ENCODE data around the gene WDFY4.

DNA sequence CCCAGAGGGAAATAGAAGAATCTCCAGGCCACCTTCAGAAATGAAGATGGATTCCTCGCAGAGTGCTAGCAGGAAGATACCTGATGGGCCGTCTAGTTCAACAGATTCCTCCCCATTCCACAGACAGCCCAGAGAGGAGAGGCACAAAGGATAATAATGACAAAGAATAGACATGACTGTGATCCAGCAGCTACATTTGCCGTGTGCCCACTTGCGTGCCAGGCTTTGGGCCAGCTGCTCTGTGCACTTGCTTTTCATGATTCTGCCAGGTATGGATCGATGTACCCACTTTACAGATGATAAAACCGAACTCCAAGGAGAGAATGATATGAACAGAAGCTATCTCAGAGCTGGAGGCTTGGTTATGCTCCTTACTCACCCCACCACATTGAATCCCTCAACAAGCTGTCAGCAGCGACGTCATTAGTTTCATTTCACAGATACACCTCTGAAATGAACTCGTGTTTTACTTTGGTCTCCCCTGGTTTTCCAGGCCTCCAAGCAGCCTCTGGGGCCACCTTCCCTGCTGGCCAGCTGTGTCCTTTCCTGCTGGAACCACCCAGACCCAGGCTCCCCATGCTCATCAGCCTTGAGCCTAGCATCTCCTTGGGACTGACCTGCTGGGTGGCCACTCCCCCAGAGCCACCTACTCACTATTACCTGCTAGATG, 11.9 kb upstream of the WDFY4 start:
- TF ChIP-seq CTCF (IDR thresholded peaks at IDR 0.05) (no peak), EZH2 (IDR thresholded peaks at IDR 0.05) (no peak)
